Central memory CD4-positive, alpha-beta T cell (primary cell): ENCODE measurements around the gene SLC2A11.

Experiments used
- DNase-seq: peaks from one replicate; pipeline ENCODE4 v3.0.0; 2022

SLC2A11 gene

DNA sequence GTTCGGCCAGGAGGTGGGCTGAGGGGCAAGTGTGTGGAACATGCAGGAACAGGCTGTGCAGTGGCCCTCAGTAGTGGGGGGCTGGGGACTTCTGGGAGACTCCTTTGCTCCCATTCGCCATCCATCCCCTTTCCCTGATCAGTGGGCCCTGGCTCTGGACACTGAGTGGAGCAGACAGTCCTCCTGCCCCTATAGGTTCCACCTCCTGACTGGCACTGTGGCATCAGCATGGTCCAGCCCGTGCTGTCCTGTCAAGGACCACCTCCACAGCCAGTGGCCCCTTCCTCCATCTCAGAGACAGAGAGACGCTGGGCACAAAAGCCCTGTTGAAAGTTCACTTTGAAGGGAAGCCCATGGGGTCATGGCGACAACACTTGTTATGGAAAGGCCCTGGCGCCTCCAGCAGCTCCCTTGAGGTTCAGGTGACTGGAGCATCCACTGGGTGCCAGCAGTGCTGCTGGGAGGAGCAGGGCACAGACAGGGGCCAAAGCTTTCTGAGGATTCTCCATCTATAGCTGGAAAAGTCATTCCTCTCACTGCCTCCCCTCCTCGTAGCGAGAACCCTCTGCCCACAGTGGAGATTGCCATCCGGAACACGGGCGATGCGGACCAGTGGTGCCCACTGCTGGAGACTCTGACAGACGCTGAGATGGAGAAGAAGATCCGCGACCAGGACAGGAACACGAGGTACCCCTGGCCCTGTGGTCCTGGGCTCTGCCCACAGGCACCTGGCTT lies 24.5 kb upstream of the SLC2A11 start:
- DNase-seq: no peak

DNA sequence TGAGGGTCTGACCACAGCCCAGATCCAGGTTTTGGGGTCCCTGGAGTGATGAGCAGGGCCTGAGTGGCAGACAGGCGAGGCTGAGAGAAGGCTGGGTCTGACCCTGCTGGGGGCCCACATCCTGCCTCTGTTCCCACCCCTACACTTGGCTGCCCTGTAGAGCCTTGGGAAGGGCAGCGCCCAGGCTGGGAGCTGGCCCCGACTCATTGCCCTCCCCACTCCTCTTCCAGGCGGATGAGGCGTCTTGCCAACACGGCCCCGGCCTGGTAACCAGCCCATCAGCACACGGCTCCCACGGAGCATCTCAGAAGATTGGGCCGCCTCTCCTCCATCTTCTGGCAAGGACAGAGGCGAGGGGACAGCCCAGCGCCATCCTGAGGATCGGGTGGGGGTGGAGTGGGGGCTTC lies 23.8 kb upstream of the SLC2A11 start:
- DNase-seq: no peak

DNA sequence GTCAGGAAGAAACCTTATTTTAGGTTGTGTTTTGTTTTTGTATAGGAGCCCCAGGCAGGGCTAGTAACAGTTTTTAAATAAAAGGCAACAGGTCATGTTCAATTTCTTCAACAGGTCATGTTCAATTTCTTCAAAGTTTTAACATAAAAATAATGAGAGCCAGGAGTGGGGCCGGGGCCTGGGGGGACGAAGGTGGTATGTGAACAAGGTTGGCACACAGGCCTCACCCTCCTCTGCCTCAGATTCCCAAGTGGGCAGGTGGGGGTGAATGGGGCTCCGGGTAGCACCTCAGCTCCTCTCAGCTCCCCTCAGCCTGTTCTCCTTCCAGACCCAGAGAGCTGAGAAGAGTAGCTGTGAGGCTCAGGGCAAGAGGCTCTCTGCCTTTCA lies 23.3 kb upstream of the SLC2A11 start:
- no peak for DNase-seq

DNA sequence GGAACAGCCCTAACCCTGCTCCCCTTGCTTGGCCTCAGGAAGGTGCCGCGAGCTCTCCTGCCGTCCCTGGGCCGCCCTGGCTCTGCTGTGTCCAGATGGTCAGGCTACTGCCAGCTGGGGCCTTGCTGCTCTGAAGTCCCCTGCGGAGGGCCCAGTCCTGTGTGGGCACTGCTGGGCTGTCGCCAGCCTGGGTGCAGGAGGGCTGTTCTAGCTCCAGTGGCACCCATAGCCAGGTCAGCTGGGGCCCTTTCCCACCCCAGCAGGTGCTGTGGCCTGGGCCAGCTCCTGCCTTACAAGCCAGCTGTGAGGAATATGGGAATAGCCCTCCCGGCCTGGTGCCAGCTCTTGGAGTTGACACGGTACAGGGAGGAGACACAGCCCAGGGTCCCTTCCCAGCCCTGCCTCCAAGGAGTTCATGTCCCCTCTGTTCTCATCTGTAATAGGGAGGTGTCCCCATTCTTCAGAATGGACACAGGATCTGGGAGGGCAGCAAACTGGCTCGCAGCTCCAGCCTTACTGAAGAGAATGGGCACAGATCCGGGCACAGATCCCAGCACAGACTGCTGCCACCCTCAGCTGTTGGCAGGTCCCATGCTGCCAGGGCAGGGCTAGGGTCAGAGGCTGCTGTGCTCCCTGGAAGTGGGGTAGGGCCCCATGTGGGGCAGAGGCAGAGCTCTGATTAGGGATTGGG lies 22.7 kb upstream of the SLC2A11 start:
- no peak for DNase-seq

DNA sequence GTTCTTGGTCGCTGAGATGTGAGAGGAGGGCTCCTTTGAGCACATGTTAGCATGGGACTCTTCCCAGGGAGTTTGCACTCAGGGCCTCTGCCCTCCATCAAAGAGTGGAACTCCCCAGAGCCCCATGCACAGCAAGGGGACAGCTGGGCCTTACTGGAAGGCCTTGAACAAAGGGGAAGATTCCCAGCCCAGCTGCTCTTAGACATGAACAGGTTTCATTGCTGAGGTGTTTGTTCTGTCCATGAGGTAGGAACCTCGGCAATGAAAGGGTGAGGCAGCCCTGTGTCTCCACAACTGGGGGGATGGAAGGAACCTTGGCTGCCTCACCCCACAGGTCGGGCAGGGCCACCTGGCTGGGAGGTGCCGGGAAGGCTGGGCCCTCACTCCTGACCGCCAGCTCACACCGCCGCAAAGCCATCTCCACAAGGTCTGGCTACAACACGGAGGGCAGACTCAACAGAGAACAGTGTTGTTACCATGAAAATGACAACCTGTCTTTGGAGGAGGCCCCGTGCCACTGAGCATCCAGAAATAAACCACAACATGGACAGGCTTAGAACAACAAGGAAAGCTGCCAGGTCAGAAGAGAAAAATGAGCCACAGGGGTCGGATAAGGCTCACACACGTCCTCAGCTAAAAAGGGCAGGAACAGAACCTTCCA lies 22.1 kb upstream of the SLC2A11 start:
- DNase-seq: no peak

DNA sequence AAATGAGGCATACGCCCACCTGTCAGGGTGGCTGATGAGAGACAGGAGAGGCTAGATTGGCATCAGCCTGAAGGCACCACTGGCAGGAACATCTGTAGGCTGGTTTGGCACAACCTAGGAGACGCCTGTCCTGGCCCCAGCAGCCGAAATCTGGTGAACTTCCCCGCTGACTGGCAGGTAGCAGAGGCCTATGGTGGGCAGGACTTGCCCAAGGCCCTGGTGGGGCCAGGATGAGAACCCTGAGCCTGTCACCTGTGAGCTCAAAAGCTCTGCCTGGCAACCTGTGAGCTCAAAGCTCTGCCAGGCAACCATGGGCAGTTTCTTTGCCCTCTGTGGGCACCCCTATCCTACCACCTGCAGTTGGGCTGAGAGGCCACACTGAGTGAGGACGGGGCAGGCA lies 21.4 kb upstream of the SLC2A11 start:
- no peak for DNase-seq

DNA sequence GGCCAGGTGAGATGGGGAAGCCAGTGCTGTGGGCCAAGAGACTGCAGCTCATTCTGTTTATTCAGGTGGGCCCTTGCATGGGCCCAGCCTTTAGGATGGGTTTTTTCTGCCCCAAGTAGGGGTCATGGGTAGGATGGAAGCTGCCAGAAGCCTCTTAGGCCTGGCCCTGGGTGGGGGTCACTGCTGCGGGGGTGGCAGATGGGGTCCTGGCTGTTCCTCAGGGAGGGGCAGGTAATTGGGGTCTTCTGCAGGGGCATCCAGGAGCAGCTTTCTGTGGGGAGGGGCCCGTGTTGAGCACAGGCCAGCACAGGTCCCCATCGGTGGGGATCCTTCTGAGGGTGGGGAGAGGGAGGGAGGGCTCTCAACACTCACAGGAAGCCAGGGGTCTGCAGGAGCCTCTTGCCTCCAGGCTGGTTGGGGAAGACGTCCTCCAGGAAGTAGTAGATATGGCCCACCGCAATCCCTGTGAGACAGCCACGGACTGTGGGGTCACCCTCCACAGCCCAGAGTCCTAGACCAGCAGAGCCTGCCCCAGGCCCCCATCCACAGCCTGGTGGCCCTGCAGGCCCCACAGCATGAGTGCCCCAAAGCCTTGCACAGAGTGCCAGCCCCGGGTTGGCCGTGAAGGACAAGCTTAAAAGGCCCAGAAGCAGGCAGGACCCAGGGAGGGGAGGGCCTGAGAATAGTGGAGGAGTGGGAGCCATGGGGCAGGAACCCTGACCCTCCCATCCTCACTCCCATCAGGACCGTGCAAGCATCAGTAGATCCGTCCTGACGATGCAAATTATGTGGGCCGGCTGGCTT lies 20.8 kb upstream of the SLC2A11 start:
- DNase-seq: no peak

DNA sequence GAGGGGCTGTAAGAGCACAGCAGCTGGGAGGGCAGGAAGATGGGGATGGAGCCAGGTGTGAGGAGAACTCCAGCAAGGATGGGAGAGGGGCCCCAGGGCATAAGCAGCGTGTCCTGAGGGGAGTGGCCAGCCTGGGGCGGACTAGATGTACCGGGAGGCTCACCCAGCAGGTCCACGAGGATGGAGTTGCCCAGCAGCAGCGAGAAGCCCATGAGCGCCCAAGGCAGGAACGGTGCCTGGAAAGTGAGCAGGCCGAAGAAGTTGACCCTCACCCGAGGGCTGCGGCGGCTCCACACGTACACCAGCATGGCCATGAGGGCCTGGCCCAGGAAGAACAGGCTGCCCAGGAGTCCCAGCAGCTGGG lies 20.2 kb upstream of the SLC2A11 start:
- no peak for DNase-seq

DNA sequence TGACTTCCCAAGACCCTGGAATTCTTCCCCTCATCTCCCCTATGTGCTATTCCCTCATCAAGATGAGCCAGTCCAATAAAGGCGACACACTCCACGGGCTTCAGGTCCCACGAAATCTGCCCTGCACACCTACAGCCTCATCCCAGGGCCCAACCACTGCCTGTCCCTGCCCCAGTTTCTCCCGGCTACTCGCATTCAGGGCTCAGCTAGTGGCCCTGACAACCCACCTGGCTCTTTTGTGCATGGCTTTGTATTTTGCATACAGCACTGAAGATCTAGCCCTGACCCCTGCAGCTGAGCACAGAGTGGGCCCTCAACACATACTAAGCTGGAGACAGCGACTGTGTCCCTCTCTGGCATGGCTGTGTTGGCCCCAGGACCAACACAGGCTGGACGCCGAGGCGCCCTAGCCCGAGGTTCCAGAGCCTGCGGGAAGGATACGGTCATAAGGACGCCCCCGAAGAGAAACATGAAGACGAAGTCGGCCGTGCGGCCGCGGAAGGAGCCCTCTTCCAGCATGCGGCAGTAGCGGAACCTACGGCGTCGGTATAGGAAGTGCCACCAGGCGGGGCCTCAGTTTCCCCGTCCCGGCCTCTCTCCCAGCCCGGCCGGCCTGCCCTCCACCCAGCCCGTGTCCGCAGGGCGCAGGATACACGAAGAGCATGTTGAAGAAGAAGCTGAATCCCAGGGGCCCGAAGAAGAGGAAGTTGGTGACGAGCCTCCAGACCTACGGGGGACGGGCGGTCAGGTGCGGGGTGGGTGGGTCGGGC lies 19.6 kb upstream of the SLC2A11 start:
- no peak for DNase-seq

DNA sequence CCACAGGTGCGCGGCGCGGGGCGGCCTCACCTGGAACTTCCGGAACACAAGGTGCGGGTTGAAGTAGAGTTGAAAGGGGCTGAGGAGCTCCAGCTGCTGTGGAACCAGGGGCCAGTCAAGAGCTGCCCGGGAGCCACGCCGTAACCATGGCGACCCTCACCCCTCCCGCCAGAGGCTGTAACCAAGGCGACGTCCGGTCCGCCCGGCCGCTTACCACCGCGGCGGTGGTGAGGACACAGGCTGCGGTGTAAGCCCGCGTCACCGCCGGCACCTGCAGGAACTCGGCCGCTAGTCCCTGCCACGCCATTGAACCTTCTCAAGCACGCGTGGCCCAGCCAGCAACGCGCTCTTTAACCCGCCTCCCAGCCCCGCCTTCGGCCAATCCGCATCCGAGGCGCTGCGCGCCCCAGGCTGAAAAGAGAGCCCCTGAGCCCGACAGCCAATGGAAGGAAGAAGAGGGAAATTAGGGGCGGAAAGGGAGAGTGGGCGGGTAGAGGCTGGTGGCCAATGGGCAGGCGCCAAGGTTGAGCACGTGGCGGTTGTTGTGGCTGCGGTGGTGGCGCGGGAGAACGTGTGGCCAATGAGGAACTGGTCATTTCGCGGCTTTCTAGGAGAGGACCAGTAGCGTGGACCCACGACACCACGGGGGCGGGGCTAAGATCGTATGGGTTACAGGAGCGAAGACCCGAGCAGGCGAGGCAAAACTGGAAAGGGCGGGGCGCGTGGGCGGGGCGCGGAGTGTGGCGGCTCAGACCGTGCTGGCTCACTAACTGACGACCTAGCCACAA lies 18.8 kb upstream of the SLC2A11 start, which contains the start of gene DERL3:
Gene DERL3 (minus strand): TSS at position 326 of the 788 bp plus-strand sequence. CDS start 19 bp downstream, at position 307.
- DNase-seq: peak; percentile 97

DNA sequence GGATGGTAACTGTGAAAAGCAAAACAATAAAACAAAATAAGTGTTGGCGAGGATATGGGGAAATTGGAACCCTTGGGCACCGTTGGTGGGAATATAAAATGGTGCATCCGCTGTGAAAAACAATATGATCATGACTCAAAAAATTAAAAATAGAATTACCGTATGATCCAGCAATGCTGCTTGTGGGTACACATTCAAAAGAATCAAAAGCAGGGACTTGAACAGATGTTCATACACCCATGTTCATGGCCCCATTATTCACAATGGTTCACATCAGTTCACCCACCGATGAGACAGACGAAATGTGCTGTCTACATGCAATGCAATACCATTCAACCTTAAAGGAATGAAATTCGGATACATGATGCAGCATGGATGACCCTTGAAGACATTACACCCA lies 17.6 kb upstream of the SLC2A11 start:
- DNase-seq: no peak

DNA sequence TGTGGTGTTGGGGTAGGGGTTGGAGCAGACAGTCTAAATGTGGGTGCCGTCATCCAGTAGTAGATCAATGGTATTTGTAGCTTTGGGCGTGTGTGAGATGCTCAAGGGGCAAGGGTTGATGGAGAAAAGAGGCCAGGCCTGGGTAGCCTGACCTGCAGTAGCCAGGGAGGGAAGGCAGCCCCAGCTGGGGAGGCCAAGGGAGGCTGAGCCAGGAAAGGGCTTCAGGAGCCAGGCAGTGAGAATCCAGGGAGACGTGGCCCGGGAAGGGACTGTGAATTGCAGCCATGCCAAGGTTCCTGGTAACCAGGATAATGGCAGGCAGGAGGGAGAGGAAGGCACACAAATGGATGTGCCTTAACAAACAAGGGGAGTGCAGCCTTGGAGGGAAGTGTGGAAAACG lies 16.4 kb upstream of the SLC2A11 start:
- DNase-seq: no peak

DNA sequence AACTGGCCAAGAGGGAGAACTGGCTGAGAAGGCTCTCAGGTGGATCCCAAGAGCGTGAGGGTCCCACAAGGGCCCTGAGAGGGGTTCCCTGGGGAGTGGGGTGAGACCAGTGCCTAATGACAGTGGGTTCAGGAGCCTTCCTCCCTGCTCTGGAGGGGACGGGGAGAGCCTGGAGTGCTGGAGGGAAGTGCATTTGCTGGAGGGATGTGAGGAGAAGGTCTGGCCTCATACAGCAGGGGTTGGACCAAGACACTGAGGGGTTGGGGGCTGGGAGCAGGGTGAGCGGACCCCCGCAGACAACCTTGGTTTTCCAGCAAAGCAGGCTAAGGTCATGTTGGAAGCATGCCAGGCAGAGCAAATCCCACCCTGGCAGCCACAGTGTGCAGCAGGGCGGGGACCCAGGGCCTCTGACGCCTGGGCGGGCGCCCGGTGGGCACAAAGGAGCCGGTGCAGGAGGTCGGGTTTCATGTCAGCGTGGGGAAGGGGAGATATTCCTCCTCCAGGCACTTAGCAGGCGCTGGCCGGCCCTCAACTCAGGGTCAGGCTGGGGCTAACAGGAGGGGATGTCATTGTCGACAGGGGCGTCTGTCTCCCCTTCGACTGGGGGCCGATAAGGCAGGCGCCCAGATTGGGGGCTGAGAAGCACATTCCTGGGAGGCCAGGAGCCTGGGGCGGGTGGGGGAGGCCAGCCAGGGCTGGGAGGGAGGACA lies 15.8 kb upstream of the SLC2A11 start:
- DNase-seq: no peak

DNA sequence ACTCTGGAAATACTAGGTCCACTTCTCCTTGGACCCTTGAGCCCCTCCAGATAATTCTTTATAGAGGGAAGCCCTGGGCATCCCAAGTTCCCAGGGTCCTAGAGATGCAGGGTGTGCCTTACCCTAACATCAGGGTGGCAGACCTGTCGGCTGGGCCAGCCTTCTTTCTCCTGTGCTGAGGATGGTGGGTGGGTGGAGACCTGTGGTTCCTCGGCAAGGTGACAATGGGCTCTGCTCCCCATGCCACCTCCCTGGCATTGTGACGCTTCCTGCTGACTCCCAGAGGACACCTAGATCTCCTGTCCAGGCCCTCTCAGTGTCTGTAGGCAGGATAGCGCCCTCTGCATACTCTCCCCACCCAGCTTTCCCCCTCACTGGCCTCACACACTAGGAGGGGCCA lies 15.1 kb upstream of the SLC2A11 start:
- DNase-seq: no peak

DNA sequence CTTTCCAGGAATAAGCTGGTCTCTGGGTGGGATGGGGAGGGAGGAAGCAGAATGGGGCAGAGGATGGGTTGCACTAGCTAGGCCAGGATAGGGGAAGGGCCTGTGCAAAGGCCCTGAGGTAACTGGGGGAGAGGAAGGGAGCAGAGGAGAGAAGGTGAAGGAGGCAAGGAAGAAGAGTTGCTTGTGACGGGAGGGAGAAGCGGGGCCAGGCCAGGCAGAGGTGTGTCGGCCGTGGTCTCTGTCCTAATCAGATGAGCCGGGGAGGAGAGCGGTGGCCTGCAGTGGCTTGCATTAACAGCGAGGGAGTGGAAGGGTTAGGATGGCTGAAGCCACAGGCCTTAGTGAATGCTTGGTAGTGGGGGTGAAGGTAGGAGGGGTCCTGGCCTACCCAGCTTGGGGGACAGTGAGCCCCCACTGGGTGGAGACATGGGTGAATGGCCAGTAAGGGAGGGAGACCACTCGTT lies 12.9 kb upstream of the SLC2A11 start:
- DNase-seq: no peak

DNA sequence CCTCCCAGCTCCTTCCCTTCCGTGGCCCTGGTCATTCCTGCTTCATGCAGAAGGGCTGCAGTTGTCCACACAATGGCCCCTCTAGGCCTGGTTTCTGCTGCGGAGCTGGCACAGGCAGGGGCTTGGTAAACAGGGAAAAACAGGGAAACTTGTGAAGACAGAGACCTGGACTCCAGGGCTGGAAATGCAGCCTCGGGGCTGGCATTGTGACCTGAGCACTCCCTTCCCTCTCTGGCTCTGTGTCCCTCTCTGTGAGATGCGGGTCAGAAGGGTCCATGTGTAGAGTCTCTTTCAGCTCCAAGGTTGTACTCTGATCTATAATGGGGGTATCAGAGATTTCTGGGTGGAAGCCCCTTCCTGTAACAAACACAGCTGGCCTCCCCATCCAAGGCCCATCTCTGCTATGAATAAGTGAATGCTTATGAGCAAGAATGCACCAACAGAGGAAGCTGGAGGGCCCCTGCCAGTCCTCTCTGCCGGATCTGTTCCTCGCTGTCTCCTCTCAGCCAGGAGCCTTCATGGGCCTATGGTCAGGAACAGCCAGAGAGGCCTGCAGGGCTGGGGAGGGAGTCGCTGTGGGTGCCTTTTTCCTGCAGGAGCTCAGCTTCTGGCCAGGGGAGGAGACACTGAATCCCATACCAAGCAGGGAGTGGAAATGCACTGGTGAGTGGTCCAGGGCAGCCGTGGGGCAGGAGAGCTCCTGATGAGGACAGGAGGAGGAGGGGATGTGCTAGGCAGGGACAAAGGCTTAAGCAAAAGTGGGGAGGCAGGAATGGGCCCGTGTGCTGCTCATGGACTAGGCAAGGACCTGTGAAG lies 12.2 kb upstream of the SLC2A11 start:
- no peak for DNase-seq

DNA sequence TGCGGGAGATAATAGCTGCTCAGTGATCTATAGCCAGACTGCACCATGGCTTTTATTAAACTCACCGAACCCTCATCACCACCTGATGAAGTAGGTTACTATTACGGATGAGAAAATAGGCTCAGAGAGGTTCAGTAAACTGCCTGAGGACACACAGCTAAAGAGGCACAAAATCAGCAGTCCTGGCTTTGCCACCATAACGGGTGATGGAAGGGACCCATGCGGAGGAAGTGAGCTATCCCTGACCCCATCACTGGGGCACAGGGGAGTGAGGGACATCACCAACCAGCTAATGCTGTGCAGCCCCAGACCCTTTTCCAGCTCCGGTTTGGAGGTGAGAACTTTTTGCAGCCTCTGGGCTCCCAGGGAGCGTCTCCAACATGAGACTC lies 11.6 kb upstream of the SLC2A11 start:
- no peak for DNase-seq

DNA sequence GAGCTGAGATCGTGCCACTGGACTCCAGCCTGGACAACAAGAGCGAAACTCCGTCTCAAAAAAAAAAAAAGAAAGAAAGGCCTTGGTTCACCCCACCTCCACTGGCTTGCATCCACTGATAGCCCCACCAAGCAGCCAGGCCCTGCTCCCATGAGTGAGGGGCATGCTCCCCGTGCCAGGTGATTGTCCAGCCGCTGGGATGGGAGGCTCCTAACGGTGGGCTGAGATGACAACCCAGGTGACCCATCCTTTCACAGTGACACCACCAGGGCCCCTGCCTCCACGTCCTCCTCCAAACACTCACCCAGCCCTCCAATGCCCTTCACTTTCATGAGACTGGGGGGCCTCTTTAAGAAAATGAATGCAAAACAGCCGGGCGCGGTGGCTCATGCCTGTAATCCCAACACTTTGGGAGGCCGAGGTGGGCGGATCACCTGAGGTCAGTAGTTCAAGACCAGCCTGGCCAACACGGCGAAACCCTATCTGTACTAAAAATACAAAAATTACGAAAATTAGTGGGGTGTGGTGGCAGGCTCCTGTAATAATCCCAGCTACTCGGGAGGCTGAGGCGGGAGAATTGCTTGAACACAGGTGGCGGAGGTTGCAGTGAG lies 10.3 kb upstream of the SLC2A11 start:
- DNase-seq: no peak
